Activated T-cell treated with anti-CD3 and anti-CD28 coated beads, Interleukin-2, amount 50 U/mL, for 72 hours (primary cell): ENCODE results near the gene CBLL2. TPM values are rescaled to one million over a fixed set of nuclear protein-coding genes. Genes with fewer than 3 reads are reported as not detected.

Experiments used
- ATAC-seq, 2 donors: fragments of 150-1000 bp; cut with Tn5 transposase; replicated peaks in 1 of 2; 2 replicates each; pipeline ENCODE4 v1.10.0; 2021; ENCODE audit warnings: moderate library complexity in 2 of 2, mild to moderate bottlenecking in 1 of 2
- DNase-seq, 2 donors: peaks; one replicate each; pipeline ENCODE4 v3.0.0; 2021 to 2022; ENCODE audit warnings: mixed read lengths in 1 of 2
- H3K27ac Mint-ChIP-seq: one replicate; pipeline ENCODE4 v1.8.0; 2022; ENCODE audit warnings: mild to moderate bottlenecking, moderate library complexity, mixed read lengths
- H3K27me3 Mint-ChIP-seq: one replicate; pipeline ENCODE4 v1.8.0; 2022; ENCODE audit warnings: low read depth, mixed read lengths
- H3K36me3 Mint-ChIP-seq, 2 donors: one replicate each; pipeline ENCODE4 v1.8.0; 2022; ENCODE audit warnings: mixed read lengths in 2 of 2, mild to moderate bottlenecking in 1 of 2; ENCODE audit not compliant: insufficient read depth in 2 of 2
- H3K4me1 Mint-ChIP-seq: one replicate; pipeline ENCODE4 v1.8.0; 2022; ENCODE audit warnings: low read depth, mixed read lengths
- H3K4me3 Mint-ChIP-seq, 2 donors: one replicate each; pipeline ENCODE4 v1.8.0; 2022; ENCODE audit warnings: mild to moderate bottlenecking in 2 of 2, mixed read lengths in 2 of 2, moderate library complexity in 2 of 2
- H3K9me3 Mint-ChIP-seq, 2 donors: one replicate each; pipeline ENCODE4 v1.8.0; 2022; ENCODE audit warnings: mixed read lengths in 2 of 2
- total RNA-seq, 2 donors: library from RNA; stranded (reverse); gene quantifications; one replicate each; pipeline ENCODE4 v1.2.3, GENCODE V29; 2022

Gene CBLL2
- total RNA-seq, 2 donors from 2014 or later = not detected

- ATAC-seq = no peak
Measured at GRCh38 chrX:22310779-22311178, 38.1 kb downstream of the CBLL2 start.

GRCh38 chrX:22313766-22314165, 41.1 kb downstream of the CBLL2 start:
- H3K9me3 Mint-ChIP-seq = no peaks in the 10 kb centered on the region
- no peaks in the 10 kb centered on the region for H3K36me3 Mint-ChIP-seq
- H3K4me3 Mint-ChIP-seq = no peak overlapping the region
- H3K27me3 Mint-ChIP-seq = peaks cover 18% of the 10 kb centered on the region
- H3K27ac Mint-ChIP-seq = no peak overlapping the region
- ATAC-seq (no peak), DNase-seq (no peak)
- H3K4me1 Mint-ChIP-seq = no peaks in the 10 kb centered on the region

More at GRCh38 chrX:22310779-22311178, 38.1 kb downstream of the CBLL2 start:
- Mint-ChIP-seq H3K4me1 (no peaks in the 10 kb centered on the region), H3K36me3 (no peaks in the 10 kb centered on the region), H3K4me3 (no peak overlapping the region), H3K9me3 (no peaks in the 10 kb centered on the region), H3K27me3 (peaks cover 24% of the 10 kb centered on the region), H3K27ac (no peak overlapping the region)
- DNase-seq = no peak

- Mint-ChIP-seq H3K4me3 (no peak overlapping the region), H3K4me1 (no peaks in the 10 kb centered on the region), H3K9me3 (no peaks in the 10 kb centered on the region), H3K27ac (no peak overlapping the region), H3K27me3 (peaks cover 14% of the 10 kb centered on the region), H3K36me3 (no peaks in the 10 kb centered on the region)
- DNase-seq = no peak
- ATAC-seq = no peak
Measured at GRCh38 chrX:22314211-22314610, 41.5 kb downstream of the CBLL2 start.

GRCh38 chrX:22314692-22315091, 42.0 kb downstream of the CBLL2 start:
- H3K27ac Mint-ChIP-seq = no peak overlapping the region
- H3K36me3 Mint-ChIP-seq = no peaks in the 10 kb centered on the region
- H3K4me3 Mint-ChIP-seq = no peak overlapping the region
- H3K27me3 Mint-ChIP-seq = peaks cover 12% of the 10 kb centered on the region
- H3K9me3 Mint-ChIP-seq = no peaks in the 10 kb centered on the region
- no peaks in the 10 kb centered on the region for H3K4me1 Mint-ChIP-seq
- DNase-seq (no peak), ATAC-seq (no peak)

GRCh38 chrX:22315151-22315550, 42.4 kb downstream of the CBLL2 start:
- no peak for DNase-seq
- ATAC-seq = no peak
- no peak overlapping the region for H3K4me3 Mint-ChIP-seq
- no peaks in the 10 kb centered on the region for H3K9me3 Mint-ChIP-seq
- H3K27ac Mint-ChIP-seq = no peak overlapping the region
- no peaks in the 10 kb centered on the region for H3K4me1 Mint-ChIP-seq
- peaks cover 12% of the 10 kb centered on the region for H3K27me3 Mint-ChIP-seq
- H3K36me3 Mint-ChIP-seq = no peaks in the 10 kb centered on the region

- no peaks in the 10 kb centered on the region for H3K36me3 Mint-ChIP-seq
- no peak for DNase-seq
- H3K27me3 Mint-ChIP-seq = peaks cover 8% of the 10 kb centered on the region
- H3K4me3 Mint-ChIP-seq = no peak overlapping the region
- no peak overlapping the region for H3K27ac Mint-ChIP-seq
- no peaks in the 10 kb centered on the region for H3K9me3 Mint-ChIP-seq
- ATAC-seq = no peak
- no peaks in the 10 kb centered on the region for H3K4me1 Mint-ChIP-seq
Measured at GRCh38 chrX:22320236-22320873, 47.6 kb downstream of the CBLL2 start.

GRCh38 chrX:22323541-22323940, 50.8 kb downstream of the CBLL2 start:
- DNase-seq (no peak), ATAC-seq (no peak)
- Mint-ChIP-seq H3K4me3 (no peak overlapping the region), H3K4me1 (no peaks in the 10 kb centered on the region), H3K27ac (no peak overlapping the region), H3K9me3 (no peaks in the 10 kb centered on the region), H3K27me3 (peaks cover 8% of the 10 kb centered on the region), H3K36me3 (no peaks in the 10 kb centered on the region)

Other genes starting within 250 kb of the CBLL2 start
- gene PHEX, start 240.6 kb upstream of the CBLL2 start, total RNA-seq = 1 to 10 TPM; 1.4 to 1.9 TPM